ENCODE data around the gene NOTCH1.

NOTCH1 gene

DNA sequence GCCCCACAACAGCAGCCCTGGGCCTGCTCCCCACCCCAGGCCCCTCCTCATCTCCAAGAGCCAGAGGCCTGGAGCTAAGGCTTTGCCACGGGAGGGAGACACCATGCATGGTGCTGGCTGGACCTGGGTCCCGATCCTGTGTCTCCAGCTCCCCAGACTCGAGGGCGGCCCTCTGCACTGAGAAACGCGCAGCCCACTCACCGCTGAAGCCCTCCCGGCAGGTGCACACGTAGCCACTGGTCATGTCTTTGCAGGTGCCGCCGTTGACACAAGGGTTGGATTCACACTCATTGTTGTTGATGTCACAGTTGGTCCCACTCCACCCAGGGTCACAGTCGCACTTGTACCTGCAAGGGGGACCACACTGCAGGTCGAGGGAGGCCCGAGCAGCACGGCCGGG is 32.7 kb downstream of the NOTCH1 start:
- no peak for DNase-seq

DNA sequence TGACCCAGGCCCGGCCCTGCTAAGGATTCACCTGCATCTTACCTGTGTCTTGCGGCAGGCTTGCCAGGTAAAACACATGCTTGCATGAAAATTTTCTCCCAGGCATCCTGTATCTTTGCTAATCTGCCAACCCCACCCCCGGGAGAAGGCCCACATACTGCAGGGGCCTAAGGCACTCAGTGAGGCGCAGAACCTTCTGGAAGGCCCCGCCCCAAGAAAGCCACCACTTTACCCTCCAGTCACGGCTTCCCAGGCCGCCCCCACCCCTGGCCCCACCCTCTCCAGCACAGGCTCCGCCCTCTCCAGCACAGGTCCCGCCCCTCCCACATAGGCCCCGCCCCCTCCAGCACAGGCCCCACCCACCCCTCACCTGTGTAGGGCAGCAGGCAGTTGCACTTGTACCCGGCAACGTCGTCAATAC is 33.2 kb downstream of the NOTCH1 start:
- peak; percentile 16 to 36 for DNase-seq

DNA sequence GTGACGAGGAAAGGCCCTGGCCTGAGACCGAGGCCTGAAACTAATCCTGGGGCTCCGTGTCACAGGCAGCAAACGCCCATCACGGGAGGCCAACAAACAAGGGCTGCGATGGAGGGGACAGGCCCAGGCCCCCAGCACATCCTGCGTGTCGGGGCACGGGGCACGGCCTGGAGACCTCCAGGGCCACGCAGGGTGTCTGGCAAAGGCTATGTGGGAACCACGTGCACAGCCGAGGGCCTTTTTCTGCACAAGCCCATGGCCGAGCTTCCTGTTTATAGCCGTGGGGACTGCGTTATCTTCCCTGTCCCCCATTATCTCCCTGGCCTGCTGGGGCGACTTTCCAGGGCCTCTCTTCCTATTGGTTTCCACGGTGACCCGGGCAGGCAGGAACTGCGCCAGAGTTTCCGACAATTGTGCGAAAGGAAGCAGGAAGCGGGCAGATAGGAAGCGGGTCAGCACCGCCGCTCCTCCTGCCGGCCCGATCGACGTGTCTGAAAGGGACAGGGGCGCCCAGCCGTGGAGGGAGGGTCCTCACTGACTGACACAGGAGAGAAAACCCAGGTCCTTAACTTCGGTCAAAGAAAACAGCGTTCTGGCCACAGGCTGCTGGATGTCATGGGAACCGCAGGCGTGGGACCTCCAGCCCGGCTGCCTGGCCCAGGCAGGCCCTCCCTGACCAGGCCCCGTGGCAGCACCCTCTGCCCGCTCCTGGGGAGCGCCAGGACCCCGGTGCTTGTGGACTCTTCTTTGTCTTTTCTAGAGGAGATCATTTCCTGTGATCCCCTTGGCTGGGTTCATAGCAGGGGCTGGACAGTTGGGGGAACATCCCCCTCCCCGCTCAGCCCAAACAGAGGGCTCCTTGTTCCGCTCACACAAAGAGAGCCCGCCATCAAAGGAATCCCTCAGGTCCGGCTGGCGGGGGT is 33.9 kb downstream of the NOTCH1 start:
- no peak for DNase-seq

DNA sequence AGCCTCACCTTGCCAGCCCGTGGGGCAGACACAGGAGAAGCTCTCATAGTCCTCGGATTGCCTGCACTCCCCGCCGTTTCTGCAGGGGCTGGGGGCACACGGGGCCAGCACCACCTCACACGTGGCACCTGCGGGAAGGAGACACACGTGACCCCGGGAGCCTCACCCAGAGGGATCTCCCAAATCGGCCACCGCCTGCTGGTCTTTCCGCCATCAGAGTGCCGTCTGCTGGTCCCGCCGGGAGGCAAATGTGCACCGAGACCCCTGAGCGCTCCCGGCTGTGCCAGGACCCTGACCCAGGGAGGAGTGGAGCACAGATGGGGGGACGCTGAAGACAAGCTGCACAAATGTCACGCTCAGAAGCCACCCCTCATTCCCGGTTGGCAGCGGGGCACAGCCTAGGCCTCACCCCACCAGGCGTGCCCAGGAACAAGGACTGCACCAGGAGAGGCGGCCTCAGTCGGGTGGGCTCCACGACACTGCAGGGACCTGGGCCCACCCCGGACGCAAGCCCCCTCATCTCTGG is 34.6 kb downstream of the NOTCH1 start:
- DNase-seq: no peak

DNA sequence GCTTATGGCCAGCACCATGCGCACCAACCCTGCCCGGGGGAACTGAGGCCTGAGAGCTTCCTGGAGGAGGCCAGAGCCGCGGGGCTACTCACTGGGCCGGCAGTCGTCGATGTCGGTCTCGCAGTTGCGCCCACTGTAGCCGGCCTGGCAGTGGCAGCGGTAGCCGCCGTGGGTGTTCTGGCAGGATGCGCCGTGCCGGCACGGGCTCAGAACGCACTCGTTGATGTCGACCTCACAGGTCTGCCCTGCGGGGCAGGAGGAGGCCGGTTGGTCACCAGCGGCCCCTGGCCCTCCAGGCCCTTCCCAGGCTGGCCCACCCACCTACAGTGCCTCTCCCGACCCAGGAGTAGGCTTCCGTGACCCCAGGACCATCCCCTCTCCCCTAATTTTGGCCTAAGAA is 35.3 kb downstream of the NOTCH1 start:
- no peak for DNase-seq

DNA sequence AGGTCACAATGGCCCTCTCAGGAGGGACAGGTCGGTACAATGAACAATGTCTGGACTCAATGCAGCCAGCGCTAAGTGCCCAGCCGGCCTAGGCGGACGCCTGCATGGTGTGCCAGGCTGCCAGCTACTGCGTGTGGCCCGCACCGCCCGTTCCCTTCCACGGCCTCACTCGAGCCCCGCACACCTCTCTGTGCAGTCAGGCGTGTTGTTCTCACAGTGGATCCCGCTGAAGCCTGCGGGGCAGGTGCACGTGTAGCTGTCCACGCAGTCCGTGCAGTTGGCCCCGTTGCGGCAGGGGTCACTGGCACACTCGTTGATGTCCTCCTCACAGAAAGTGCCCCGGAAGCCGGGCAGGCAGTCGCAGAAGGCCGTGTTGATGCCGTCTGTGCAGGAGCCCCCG is 36.3 kb downstream of the NOTCH1 start:
- DNase-seq: no peak

DNA sequence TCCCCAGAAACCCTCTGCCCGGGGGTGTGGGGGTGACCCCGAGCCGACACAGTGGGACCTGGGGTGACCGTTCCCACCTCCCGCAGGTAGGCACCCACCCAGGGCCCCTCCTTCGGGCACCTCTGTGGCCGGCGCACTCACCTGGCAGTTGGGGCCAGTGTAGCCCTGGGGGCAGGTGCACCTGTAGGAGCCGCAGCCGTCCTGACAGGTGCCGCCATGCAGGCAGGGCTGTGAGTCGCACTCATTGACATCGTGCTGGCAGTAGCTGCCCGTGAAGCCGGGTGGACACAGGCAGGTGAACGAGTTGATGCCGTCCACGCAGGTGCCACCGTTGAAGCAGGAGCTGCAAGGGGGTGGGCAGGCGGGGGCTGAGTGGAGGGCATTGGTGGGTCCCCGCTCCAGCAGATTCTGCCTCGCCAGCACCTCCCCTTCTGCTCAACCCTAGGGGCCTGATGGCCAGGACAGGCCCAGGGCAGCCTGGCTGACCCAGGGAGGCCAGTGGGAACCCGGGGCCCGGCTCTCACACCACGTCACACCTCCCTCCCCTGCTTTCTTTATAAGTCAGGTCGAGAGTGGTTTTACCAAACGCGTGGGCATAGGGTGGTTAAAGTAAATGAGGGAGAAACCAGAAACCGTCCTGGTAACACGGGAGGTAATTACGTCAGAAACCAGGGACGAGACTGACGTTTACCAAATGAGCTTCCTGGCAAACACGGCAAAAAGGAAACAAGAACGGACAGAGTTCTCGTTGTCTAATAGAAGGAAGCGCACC is 36.9 kb downstream of the NOTCH1 start:
- no peak for DNase-seq

DNA sequence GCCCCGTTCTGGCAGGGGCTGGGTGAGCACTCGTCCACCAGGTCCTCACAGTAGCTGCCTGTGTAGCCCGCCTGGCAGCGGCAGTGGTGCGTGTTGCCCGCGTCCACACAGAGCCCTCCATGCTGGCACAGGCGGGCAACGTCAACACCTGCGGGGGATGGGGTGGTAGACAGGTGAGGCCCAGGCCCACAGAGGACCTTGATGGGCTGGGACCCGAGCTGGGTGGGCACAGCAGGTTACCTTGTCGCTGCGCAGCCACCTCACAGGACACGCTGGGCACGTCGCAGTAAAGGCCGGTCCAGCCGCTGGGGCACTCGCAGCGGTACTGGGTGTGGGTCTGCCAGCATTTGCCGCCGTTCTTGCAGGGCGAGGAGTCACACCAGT is 37.9 kb downstream of the NOTCH1 start:
- DNase-seq: no peak

DNA sequence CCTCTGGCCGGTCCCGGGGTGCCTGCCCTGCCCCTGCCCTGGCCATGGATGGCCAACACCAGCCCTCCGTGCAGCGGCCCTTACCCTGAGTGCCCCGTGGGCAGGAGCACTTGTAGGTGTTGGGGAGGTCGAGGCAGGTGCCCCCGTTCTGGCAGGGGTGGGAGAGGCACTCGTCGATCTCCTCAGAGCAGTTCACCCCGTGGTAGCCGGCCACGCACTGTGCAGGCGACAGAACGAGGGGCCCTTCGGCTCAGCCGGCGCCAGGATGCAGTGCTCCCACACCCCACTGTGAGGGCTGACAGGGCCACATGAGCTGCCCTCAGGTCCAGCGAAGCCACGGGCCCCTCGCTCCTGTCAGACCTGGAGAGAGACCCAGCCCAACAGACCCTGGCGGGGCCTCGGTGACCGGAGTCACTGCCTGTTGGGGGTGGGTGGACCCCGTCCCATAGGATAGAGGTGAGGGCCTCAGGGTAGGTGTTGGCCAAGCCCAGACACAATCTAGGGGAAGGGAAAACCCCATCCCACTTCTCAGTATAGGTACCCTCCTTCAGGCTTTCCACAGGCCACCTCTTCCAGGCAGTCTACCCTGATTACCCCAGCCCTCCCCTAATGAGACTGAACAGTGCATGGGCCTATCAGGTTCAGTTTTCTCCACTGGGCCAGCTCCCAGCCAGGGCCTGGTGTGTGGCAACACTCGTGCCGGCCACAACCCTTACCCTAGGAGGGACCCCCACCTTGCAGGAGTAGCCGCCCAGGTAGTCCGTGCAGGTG is 38.4 kb downstream of the NOTCH1 start:
- no peak for DNase-seq

DNA sequence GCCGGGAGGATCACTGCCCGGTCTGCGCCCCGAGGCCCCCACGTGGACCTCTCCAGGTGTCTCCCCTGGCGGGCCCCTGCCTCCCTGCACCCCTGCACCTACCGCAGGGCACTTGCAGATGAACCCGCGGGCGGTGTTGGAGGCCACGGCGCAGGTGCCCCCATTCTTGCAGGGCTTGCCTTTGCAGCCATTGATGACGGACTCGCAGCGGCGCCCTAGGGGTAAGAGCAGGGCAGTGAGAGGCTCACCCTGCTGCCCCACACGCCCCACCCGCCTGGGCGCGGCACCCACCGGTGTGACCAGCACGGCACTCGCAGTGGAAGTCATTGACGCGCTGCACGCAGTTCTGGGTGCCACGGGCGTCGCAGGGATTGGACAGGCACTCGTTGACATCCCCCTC is 39.4 kb downstream of the NOTCH1 start:
- DNase-seq: no peak

DNA sequence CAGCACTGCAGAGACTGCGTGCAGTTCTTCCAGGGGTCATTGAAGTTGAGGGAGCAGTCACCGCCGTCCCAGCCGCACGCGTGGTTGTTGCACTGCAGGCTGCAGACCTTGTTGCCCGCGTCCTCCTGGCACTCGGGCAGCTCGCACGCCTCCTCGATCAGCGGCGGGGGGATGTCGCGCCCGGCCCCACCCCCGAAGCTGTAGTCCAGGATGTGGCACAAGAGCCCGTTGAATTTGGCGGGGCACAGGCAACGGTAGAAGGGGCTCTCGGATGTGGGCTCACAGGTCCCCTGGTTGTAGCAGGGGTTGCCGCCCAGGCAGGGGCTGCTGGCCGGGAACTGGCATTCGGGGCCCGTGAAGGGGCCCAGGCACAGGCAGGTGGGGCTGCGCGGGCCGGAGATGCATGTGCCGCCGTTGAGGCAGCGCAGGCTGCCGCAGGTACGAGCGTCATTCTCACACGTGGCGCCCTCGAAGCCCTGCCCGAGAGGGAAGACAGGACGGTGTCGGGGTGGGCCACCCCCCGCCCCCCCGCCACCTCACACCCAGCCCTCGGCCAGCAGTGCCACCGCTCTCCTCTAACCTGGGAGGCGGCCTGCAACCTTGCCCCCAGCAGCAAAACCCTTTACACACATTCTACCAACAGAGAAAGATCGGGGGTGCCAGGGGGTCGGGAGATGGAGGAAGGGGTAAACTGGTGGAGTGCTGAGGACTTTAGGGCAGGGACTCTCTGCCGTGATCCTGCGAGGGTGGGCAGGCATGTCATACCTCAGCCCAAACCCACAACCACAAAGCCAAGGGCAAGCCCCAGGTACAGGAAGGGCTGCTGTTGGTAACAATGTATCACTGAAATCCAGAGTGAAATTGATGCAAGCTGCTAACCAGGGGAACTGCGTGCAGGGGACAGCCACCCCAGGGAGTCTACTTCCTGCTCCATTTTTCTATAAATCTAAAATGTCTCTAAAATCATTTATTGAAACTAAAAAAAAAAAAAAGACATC is 40.1 kb downstream of the NOTCH1 start:
- no peak for DNase-seq

DNA sequence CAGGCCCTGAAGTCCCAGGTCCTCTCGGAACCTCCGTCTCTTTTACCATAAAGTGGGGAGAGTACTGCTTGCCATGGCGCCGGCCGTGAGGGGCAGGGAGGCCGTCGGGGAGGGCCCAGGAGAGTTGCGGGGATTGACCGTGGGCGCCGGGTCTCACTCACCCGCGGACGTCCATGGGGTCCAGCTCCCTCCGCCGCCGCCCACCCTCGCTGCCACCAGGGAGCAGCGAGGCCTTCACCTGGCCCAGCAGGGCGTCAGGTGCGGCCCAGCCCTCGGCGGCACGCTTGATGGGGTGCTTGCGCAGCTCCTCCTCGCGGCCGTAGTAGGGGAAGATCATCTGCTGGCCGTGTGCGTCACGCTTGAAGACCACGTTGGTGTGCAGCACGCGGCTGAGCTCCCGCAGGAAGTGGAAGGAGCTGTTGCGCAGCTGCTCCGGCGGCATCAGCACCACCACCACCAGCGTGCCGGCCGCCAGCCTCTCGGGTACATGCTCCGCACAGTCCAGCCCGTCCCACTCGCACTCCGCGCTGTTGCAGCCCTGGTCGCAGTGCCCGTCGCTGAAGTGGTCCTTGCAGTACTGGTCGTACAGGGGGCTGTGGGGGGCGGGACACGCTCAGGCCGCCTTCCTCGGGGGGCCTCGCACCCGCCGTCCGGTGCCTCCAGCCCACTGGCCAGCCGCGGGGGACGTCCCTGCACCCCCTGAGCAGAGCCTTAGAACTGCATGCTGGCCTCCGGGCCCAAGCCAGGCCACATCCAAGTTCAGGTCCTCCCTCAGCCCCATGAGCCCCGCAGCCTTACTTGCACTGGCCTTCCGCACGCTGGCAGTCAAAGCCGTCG is 41.1 kb downstream of the NOTCH1 start:
- DNase-seq: no peak

DNA sequence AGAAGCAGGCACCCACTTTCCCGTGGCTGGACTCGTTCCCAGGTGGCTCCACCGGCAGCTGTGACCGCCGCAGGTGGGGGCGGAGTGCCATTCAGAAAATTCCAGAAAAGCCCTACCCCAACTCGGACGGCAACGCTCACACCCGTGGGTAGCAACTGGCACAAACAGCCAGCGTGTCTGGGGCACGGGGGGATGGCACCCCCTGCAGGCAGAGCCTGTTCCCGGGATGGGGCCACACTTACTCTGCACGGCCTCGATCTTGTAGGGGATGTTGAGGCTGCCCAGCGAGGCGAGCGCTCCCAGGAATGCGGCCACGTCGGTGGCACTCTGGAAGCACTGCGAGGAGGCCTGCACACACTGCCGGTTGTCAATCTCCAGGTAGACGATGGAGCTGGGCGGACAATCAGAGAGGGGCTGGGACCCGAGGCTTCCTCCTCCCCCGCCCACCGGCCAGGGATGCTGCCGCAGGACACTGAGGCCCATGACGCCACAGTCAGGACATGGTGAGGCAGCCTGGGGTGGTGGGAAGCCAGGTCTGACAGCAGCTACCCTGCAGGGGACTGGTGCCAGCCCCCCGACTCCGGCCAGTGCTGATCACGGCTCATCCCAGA is 42.8 kb downstream of the NOTCH1 start:
- no peak for DNase-seq

DNA sequence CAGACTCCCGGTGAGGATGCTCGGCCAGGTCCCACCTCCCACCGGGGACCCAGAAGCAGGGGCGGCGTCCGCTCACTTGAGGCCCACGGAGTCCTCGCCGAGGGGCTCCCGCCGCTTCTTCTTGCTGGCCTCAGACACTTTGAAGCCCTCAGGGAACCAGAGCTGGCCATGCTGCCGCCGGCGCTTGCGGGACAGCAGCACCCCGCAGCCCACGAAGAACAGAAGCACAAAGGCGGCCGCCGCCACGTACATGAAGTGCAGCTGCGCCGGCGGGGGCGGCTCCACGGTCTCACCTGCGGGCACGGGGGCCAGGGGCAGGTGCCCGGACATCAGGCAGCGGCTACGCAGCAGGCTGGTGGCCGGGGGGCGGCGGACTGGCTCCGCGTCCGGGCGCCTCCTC is 43.7 kb downstream of the NOTCH1 start:
- DNase-seq: no peak

DNA sequence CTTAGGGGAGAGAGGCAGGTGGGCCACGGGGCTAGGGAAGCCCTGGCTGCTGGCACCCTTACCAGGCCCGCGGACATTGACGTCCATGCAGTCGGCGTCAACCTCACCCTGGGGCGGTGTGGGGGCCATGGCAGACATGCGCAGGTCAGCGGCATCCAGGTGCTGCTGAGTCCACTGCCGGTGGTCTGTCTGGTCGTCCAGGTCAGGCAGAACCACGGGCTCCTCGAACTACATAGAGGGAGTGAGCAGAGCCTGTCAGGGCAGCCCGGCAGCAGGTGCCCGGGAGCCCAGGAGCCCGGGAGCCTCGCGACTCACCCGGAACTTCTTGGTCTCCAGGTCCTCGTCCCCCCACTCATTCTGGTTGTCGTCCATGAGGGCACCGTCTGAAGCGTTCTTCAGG is 44.2 kb downstream of the NOTCH1 start:
- no peak for DNase-seq

DNA sequence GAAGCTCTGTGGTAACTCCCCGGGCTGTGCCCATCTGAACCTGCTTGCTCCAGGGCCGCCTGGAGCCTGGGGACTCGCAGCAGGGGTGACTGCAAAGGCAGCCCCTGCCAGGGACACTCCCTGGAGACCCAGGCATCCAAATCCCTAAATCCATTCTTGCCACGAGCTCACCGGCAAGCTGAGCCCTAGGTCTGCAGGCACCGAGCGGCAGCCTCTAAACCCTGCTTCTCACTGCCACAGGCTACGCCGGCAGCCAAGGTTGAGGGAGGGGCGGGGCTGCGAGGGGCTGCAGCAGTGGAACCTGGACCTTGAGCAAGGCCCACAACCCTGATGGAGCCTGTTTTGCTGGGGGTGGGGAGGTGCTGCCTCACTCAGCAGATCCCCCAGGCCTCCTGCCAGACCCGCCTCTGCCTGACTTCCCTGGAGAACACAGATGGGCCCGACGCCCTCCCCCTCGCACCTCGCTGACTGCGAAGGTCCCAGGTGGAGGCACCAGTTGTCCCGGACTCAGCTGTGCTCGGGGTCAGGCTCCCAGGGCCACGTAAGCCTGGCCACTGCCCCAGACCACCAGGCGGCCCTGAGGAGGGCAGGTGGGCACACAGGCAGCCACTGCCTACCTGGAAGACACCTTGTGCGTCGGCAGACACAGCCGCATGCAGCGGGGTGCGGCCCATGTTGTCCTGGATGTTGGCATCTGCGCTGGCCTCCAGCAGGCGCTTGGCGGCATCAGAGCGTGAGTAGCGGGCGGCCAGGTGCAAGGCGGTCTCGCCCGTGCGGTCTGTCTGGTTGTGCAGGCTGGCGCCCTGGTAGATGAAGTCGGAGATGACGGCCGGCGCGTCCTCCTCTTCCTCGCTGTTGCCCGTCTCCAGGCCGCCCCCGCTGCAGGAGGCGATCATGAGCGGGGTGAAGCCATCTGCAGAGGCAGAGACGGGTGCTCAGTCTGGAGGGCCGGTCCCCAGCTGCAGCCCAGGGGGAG is 45.6 kb downstream of the NOTCH1 start:
- DNase-seq: no peak

DNA sequence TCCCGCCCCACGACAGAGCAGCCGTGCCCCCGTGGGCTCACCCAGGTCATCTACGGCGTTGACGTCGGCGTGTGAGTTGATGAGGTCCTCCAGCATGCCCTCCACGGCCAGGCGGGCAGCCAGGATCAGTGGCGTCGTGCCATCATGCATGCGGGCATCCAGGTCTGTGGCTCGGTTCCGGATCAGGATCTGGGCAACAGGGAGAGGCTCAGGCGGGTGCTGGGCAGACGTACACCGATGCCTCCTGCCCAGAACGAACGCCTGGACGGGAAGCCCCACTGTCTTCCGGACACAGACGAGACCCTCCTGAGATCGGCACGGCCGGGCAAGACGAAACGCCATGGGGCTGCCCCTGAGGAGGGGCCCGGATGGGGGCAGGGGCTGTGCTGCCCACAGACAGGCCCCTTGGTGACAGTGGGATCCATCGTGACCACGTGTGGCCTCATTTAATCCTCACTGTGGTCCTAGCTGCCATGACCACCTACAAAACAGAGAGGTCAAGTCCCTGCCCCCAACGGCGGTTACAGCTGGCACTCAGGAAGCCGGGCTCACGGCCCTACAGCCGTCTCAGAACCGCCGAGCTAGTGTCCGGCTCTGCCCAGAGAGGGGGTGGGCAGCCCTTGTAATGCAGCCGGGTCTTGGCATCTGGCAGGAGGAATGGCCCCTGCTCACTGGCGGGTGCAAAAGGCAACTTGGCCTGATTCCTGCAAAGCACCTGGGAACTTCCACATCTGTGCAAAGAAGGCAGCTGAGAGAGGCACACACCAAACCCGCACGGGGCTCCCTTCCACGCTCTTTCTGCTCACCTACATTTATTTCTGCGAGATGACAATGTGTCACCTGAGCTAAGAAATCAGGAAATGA is 46.5 kb downstream of the NOTCH1 start:
- no peak for DNase-seq

All from stimulated activated CD4-positive, alpha-beta T cell treated with anti-CD3 and anti-CD28 coated beads, Interleukin-4, amount 100 ng/mL, for 4 hours (primary cell).